ENCODE results near the gene GALM.

GALM gene

DNA sequence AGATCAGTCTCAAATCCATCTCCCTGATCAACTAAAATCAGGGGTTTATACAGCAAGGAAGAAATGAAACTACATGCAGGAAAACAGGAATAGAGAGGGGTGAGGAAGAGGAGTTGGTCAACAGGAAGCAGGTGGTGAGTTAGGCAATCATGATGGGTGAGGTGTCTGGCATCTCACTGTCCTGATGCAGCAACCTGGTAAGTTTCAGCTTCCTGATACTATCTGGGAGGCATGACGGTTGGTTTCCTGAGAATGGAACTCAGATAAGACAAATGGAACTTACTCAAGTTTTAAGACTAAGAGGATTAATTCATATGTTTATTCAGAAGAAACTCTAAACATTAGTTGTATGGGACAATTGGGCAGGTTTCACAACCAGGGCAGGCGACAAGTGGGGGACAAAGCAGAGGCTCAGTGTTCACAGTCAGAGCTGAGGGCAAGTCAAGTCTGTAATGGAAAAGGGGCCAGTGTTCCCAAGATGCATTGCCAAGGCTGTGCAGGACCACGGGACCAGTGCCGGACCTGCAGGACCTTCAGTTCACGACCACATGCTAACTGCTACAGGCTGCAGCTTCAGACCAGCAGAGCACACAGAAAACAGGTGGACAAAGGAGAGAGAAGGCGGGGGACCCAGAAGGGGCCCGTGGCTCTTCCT, 17.7 kb upstream of the GALM start:
- no peak overlapping the region for H3K4me3 ChIP-seq (ENCODE audit: low read length)
- peak; percentile 41 for DNase-seq (ENCODE audit: low read depth, low spot score)

DNA sequence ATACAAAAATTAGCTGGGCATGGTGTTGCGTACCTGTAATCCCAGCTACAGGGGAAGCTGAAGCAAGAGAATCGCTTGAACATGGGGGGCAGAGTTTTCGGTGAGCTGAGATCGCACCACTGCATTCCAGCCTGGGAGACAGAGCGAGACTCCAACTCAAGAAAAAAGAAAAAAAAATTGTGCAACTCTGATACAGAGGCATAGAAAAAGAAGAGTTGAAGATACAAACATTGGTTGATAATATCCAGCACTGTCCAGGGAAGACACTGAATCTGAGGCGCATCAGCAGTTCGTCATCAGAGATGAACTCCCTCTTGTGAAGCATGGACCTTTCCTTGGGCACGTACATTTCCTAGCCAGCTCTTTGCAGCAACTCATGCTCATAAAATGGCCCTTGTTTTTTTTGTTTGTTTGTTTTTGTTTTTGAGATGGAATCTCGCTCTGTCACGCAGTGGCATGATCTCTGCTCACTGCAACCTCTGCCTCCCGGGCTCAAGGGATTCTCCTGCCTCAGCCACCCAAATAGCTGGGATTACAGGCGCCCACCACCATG, 16.7 kb upstream of the GALM start:
- H3K4me3 ChIP-seq (ENCODE audit: low read length), result no peak overlapping the region
- DNase-seq (ENCODE audit: low read depth, low spot score), result no peak

DNA sequence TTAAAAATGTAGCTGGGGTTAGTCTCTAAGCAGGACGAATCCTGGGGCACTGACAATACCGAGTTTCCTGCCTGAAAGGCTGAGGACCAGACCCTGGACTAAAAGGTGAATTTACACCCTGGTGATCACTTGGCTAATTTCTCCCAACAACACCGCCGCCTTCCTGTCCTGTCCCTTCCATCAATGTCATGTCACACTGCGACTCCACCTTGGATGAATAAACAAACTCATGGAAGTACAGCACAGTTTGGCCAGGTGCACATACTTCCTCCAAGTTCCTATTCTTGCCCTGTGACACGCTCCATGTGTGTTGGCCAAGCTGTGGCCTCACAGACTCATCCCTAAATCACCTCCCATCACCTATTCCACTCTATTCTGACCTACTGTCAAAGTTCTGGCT, 15.9 kb upstream of the GALM start:
- no peak overlapping the region for H3K4me3 ChIP-seq (ENCODE audit: low read length)
- DNase-seq (ENCODE audit: low read depth, low spot score), result no peak

DNA sequence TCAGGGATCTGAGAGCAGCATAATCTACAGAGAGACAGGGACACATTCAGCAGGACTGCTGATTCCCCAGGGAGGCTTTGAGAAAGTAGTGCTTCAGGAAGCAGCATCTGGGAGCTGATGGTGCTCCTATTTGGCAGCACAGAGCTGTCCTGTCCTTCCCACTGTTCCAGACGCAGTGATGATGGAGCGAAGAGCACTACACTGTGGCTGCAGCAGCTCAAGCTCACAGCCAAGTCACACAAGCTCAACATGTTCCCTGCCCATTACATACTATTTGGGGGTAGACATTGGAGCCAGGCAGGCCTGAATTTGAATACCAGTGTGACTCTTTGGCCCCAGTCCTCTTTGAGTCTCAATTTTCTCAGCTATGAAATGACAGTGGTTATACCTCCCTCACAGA, 15.2 kb upstream of the GALM start:
- no peak overlapping the region for H3K4me3 ChIP-seq (ENCODE audit: low read length)
- DNase-seq (ENCODE audit: low read depth, low spot score), result no peak

DNA sequence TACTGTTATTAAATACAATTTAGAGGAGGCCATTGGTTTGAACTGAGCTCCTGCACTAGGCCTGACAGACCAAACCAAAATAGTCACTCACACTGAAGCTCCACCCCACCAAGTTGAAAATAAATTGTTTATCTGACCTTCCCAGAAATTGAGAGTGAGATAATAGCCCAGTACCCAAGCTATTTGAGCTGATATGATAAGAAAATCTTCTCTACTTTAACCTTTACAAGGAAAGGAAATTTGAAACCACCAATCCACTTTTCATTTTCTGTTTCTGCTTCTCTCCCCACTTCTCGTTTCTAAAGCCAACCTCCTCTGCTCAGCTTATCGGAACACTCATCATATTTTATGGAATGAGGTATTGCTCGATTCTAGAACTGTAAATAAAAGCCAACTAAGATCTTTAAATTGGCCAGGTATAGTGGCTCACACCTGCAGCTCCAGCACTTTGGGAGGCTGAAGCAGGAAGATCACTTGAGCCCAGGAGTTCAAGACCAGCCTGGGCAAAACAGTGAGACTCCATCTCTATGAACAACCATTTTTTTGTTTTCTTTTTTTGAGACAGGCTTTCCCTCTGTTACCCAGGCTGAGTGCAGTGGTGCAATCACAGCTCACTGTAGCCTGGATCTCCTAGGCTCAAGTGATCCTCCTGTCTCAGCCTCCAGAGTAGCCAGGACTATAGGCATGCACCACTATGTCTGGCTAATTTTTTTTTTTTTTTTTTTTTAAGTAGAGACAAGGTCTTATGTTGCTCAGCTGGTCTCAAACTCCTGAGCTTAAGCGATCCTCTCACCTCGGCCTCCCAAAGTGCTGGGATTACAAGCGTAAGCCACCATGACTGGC, 13.3 kb upstream of the GALM start:
- H3K4me3 ChIP-seq (ENCODE audit: low read length), result no peak overlapping the region
- DNase-seq (ENCODE audit: low read depth, low spot score), result no peak

DNA sequence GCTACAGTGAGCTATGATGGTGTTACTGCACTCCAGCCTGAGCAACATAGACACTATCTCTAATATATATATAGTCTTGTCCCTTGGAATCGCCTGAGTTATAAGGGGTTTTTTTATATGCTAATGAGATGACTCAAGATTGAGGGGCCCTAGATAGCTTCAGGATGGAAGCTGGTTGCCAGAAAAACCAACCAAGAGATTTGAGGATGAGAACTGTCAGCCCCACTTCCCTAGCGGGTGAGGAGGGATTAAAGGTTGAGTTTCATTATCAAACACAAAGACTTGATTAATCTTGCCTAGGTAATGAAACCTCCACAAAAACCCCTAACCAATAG, 12.6 kb upstream of the GALM start:
- no peak overlapping the region for H3K4me3 ChIP-seq (ENCODE audit: low read length)

DNA sequence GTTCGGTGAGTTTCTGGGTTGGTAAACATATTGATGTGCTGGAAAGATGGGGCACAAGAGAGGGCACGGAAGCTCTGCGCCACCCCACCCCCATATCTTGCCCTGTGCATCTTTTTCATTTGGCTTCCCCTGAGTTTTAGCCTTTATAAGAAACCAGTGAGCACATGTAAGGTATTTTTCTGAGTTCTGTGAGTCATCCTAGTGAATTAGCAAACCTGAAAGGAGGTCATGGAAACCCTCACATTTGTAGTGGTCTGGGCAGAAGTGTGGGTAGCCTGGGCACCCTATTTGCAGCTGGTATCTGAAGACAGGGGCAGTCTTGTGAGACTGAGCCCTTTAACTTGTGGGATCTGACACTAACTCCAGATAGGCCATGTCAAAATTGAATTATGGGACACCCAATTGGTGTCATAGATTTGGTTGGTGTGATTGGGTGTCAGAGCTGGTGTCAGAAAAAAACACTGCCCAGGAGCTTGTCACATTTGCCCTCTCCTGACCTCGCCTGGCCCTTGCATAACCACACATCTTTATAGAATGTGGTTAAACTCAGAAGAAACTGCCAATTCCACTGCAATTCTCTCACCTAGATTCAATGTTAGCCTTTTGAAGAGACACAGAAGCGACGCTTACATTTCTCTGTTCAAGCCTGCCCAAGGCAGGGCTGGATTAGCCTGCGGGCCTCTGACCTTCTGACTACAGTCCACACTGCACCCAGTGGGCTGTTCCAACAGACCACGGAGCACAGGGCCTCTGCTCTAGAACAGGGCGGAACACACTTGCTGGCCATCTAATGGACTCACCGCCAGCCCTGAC, 12.0 kb upstream of the GALM start:
- DNase-seq (ENCODE audit: low read depth, low spot score), result no peak
- H3K4me3 ChIP-seq (ENCODE audit: low read length), result no peak overlapping the region

More for the DNA sequence above, 12.6 kb upstream of the GALM start:
- DNase-seq (ENCODE audit: low read depth, low spot score), result no peak

DNA sequence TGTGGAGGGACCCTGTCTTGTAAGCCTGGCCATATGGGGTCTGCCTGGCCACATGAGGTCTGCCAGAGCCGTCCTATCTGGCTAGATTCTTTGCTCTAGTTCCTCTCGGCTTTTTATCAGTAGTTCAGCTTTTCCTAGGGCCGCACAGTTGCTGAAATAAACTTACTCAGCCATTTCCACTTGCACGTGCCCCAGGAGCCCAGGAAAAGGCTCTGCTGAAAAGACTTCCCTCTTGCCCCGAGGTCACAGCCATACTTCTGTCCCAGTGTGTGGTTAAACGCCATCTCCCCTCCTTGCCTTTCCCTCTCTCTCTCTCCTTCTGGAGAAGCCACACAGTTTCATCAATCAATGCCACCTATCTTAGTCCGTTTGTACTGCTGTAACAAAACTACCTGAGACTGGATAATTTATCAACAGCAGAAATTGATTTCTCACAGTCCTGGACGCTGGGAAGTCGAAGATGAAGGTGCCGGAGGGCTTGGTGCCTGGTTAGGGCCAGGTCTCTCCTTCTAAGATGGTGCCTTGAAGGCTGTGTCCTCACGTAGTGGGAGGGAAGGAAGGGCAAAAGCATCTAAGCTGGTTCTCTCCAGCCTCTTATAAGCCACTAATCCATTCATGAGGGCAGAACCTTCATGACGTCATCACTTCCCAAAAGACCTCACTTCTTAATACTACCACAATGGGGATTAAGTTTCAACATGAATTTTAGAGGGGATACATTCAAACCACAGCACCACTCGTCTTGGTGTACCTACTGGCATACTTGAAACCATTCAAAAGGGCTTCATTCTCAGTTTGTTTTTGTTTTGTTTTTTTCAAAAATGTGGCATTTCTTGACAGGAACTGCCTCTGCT, 11.2 kb upstream of the GALM start:
- no peak overlapping the region for H3K4me3 ChIP-seq (ENCODE audit: low read length)
- DNase-seq (ENCODE audit: low read depth, low spot score), result no peak

DNA sequence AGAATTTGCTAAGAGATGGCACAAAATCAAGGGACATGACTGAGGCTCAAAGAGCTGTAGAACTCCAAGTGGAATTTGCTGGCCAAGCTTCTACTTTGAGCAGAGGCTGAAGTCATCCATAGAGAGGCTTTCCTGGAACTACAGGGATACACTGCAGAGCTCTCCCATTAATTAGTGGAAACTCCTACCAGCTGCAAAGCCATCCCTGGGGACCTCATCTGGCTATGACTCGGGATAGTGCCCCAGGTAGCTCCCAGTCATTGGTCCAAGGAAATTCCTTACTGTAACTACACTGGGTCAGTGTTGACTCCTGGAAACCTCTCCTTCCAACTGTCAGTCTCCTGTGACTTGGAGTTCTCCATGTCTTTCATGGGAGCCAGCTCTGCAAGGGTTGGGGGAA, 10.5 kb upstream of the GALM start:
- DNase-seq (ENCODE audit: low read depth, low spot score), result no peak
- H3K4me3 ChIP-seq (ENCODE audit: low read length), result no peak overlapping the region

DNA sequence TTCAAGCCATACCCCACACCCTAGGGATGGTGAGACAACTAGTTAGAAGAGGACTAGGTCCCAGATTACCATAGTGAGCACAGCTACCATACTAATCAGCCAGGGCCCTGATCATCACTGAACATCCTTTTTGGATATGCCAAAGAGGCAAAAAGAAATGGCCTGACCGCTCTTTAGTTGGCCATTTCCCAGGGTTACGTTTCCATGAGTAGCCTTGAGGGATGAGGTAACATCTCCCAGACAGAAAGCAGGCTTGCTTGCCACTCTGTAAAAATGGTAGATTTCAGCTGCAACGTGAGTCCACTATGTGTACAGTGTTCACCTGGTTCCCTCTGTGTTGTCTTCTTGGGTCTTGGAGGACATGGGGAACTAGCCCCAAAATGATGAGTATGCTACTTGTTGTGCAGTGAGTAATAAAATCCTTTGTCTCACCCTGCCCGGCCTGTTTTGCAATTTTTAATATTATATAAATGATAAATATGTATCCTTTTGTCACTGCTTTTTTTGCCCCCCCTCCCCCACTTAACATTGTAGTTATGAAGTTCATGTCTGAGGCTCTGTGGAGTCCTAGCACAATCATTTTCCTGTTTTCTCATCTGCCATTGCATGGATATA, 8.9 kb upstream of the GALM start:
- no peak overlapping the region for H3K4me3 ChIP-seq (ENCODE audit: low read length)
- no peak for DNase-seq (ENCODE audit: low read depth, low spot score)

DNA sequence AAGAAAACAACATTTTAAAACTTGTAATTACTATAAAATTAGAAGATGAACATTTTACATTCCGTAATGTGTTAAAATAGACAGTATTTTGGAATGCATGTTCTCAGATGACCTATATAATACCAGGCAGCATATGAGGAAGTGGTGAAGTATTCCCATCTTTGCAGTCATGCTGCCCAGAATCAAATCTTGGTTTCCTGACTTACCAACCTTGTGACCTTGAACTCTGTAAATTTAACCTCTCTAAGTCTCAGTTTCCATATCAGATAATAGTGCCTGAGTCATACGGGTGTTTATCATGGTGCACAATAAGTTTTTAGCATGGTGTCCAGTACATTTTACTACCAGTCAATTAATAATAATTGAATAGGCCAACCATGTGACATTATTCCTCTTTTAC, 7.3 kb upstream of the GALM start:
- DNase-seq (ENCODE audit: low read depth, low spot score), result no peak

DNA sequence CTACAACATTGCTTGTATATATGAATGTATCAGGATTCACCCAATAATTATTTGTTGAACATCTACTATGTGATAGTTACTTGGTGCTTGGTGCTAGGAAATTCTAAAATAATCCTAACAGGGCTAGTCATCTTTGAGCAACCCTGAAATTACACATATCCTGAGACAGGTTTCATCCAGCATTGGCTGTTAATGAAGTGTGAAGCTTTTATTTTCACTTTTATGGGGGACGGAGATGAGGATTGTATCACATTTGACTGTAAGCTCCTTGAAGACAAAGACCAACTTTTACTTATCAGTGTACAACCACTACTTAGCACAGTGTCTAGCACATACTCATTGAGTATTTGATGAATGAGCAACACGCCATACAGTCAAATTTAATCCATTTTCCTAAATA, 6.8 kb upstream of the GALM start:
- no peak overlapping the region for H3K4me3 ChIP-seq (ENCODE audit: low read length)
- no peak for DNase-seq (ENCODE audit: low read depth, low spot score)

More for the DNA sequence above, 7.3 kb upstream of the GALM start:
- H3K4me3 ChIP-seq (ENCODE audit: low read length), result no peak overlapping the region

DNA sequence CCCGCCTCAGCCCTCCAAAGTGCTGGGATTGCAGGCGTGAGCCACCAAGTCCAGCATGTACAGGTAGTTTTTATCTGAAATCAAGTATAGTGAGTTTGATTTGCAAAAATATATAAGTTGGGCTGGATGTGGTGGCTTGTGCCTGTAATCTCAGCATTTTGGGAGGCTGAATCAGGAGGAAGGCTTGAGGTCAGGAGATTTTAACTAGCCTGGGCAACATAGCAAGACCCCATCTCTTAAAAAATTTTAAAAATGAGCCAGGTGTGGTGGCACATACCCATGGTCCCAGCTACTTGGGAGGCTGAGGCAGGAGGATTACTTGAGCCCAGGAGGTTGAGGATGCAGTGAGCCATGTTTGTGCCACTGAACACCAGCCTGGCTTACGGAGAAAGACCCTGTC, 5.6 kb upstream of the GALM start:
- H3K4me3 ChIP-seq (ENCODE audit: low read length), result no peak overlapping the region
- no peak for DNase-seq (ENCODE audit: low read depth, low spot score)

DNA sequence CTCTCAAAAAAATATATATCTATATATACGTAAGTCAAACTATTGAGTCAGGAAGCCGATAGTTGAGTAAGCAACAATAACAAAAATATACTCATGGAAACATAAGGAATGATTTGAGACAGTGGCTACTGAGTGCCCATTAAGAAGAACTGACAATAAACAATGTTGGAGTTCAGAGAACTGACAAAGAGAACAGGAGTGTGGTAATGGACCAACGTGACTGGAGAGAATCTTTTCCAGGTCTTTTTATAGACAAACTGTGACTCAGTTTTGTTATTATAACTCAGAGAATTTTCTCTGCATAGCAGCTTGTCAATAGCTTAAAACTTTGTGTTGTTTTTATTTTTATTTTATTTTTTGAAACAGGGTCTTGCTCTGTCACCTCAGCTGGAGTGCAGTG, 4.6 kb upstream of the GALM start:
- DNase-seq (ENCODE audit: low read depth, low spot score), result no peak

DNA sequence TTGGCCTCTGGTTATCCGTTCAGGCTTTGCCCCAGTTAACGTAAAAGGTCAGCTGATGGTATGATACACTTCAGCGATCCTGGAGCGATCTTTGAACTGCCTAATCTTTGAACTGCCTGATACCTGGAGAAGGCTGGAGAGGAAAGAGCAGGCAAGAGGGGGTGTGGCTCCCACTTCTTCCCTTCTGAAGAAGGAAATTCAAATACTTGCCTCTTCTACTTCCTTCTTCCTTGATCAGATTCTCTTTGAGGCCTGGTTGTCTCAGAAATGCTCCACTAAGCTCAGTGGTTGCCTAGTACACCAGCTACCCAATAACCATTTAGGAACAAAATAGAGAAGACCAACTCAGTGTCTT, 619 bp downstream of the GALM start:
- DNase-seq (ENCODE audit: low read depth, low spot score), result no peak
- H3K4me3 ChIP-seq (ENCODE audit: low read length), result no peak overlapping the region

More for the DNA sequence above, 4.6 kb upstream of the GALM start:
- no peak overlapping the region for H3K4me3 ChIP-seq (ENCODE audit: low read length)

DNA sequence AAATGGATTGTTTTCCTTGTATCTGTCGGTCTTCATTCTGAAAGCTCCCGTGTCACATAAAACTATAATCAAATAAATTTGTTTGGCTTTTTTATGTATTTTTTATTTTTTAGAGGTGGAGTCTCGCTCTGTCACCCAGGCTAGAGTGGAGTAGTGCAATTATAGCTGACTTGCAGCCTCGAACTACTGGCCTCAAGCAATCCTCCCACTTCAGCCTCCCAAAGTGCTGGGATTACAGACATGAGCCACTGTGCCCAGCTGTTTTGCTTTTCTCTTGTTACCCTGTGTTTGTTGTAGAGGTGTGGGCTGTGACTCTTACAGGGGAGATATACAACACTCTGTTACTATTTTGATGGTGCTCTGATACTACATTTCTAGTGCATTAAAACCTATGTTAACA, 2.2 kb downstream of the GALM start:
- no peak overlapping the region for H3K4me3 ChIP-seq (ENCODE audit: low read length)
- no peak for DNase-seq (ENCODE audit: low read depth, low spot score)

DNA sequence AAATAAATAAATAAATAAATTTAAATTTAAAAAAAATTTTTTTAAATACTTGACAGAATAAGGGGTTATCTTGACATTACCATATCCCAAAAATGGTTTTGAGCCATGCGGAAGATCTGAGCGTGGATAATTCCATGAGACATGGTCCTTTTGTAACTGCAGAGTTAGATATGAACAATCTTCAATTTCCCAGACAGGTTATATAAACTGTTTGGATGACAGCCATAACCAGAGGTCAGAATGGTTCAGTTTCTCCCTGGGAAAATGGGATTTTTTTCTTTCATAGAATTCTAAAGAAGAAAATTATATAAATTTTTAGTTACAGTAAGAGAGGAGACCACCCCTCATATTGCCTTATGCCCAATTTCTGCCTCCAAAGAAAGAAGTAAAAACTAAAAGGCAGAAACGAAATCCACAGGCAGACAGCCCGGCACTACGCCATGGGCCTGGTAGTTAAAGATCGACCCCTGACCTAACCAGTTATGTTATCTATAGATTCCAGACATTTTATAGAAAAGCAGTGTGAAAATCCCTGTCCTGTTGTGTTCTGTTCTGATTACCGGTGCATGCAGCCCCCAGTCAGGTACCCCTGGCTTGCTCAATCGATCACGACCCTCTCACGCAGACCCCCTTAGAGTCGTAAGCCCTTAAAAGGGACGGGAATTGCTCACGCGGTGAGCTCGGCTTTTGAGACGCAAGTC, 3.0 kb downstream of the GALM start:
- no peak for DNase-seq (ENCODE audit: low read depth, low spot score)
- no peak overlapping the region for H3K4me3 ChIP-seq (ENCODE audit: low read length)

DNA sequence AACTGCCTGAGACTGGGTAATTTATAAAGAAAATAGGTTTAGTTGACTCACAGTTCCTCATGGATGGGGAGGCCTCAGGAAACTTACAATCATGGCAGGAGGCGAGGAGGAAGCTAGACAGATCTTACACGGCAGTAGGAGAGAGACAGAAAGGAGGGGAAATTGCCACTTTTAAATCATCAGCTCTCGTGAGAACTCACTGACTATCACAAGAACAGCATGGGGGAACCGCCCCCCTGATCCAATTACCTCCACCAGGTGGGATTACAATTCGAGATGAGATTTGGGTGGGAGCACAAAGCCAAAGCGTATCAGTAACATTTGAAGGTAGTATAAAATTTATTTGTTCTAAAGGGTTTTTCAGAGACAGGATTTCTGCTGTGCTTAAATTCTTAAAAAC, 5.4 kb downstream of the GALM start:
- no peak for DNase-seq (ENCODE audit: low read depth, low spot score)
- no peak overlapping the region for H3K4me3 ChIP-seq (ENCODE audit: low read length)

Data from Jurkat, Clone E6-1 (cell line).